OCI-LY7 (cell line): ENCODE measurements around the gene SLC25A21.

ENCODE experiments used
- EZH2phosphoT487 ChIP-seq: fragments of 200-600 bp; sonication (generic); IDR thresholded peaks from 2 replicates; pipeline ENCODE4 v1.6.1; 2018; ENCODE audit warnings: low read depth, borderline replicate concordance, mild to moderate bottlenecking, mixed run types, antibody characterized with exemption, low read length, moderate library complexity, mixed read lengths
- TF ChIP-seq, protein P1 (sequence below): fragments of 200-600 bp; sonication (generic); conservative IDR thresholded peaks from 2 replicates; pipeline ENCODE4 v1.5.1; 2014; ENCODE audit warnings: mild to moderate bottlenecking, antibody characterized with exemption, low read length, moderate library complexity, mixed read lengths

DNA sequence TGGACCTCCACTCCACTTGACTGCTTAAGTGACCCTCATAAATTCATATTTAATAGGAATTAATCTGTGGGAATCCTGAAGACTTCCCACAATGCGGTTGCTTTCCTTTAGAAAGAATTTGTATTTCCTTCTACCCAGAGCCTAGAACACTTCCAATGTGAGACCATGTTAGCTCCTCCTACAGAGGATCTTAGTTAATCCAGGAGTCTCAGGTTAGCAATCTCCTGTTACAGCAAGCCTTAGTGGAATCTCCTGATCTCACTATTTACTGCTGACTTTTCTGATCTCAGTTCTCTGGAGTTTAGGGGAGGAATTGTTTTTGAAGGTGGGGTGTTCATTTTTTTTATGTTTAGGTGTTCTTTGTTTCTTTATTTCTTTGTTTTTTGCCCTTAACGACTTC, 186.0 kb downstream of the SLC25A21 start:
- TF ChIP-seq, protein P1, sequence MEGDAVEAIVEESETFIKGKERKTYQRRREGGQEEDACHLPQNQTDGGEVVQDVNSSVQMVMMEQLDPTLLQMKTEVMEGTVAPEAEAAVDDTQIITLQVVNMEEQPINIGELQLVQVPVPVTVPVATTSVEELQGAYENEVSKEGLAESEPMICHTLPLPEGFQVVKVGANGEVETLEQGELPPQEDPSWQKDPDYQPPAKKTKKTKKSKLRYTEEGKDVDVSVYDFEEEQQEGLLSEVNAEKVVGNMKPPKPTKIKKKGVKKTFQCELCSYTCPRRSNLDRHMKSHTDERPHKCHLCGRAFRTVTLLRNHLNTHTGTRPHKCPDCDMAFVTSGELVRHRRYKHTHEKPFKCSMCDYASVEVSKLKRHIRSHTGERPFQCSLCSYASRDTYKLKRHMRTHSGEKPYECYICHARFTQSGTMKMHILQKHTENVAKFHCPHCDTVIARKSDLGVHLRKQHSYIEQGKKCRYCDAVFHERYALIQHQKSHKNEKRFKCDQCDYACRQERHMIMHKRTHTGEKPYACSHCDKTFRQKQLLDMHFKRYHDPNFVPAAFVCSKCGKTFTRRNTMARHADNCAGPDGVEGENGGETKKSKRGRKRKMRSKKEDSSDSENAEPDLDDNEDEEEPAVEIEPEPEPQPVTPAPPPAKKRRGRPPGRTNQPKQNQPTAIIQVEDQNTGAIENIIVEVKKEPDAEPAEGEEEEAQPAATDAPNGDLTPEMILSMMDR = no peak
- TF ChIP-seq EZH2phosphoT487 = no peak
